Measurements from ENCODE around the gene SNRPA1. TPM values are rescaled to one million over a fixed set of nuclear protein-coding genes. Genes with fewer than 3 reads are reported as not detected.
"Not testable (repeated sequence)": the region's sequence is repeated elsewhere in the genome, so short reads cannot be mapped to it uniquely, and the experiment has no call there.

SNRPA1 gene
- total RNA-seq: 10 to 100 TPM; 21.4 to 24.9 TPM

DNA sequence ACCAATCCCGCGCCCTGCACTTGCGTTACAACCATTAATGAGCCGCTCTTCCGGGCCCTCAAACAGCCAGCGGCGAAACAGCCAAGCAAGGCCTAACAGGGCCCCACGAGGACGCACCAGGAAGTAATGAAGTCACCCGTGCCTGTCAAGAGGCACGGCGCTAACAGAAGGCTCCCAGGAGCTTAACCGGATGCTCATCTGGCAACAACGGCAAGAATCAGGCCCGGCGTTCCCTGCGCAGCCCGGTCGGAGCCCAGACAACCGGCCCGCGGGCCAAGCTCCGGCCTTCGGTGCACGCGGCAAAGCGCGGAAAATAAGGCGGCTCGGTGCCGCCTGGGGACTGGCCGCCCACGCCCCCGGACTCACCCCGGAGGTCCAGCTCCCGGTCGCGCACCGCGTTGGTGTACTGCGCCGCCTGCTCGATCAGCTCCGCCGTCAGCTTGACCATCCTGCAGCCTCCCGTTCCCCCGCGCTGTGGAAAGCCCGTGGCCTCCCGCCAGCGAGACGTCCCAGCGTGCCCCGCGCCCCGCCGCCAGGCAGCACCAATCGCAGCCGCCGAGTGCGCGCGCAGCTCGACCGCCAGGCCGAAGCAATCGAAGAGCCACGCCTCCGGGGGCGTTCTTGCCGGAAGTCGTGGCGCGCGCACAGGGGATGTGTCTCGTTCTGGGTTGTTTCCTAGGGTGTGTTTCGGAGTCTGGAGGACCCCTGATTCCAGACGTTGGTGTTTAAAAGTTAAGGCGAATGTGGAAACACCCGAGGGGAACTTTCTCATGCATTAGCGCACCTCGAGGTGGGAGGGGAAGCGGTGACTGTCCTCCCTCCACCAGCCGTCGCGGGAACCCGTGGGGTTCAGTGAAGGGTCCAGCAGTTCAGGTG lies at the start of gene SNRPA1:
TSS of gene SNRPA1 (minus strand) at position 518 of the 876 bp plus-strand sequence. CDS start at position 448, 70 bp downstream.
- Histone ChIP-seq H3K4me1 (peaks cover 0 to 33% of the 10 kb centered on the region in 2 donors), H3K27ac (peak within 1 kb of the TSS; percentile 90 to 98), H3K4me3 (peak within 1 kb of the TSS; percentile 76 to 98), H3K9me3 (no peaks in the 10 kb centered on the region), H3K27me3 (no peaks in the 10 kb centered on the region), H3K36me3 (peaks cover 4% of the 10 kb centered on the region)
- peak; percentile 97 for DNase-seq (ENCODE audit: low spot score)
- TF ChIP-seq, protein P1, sequence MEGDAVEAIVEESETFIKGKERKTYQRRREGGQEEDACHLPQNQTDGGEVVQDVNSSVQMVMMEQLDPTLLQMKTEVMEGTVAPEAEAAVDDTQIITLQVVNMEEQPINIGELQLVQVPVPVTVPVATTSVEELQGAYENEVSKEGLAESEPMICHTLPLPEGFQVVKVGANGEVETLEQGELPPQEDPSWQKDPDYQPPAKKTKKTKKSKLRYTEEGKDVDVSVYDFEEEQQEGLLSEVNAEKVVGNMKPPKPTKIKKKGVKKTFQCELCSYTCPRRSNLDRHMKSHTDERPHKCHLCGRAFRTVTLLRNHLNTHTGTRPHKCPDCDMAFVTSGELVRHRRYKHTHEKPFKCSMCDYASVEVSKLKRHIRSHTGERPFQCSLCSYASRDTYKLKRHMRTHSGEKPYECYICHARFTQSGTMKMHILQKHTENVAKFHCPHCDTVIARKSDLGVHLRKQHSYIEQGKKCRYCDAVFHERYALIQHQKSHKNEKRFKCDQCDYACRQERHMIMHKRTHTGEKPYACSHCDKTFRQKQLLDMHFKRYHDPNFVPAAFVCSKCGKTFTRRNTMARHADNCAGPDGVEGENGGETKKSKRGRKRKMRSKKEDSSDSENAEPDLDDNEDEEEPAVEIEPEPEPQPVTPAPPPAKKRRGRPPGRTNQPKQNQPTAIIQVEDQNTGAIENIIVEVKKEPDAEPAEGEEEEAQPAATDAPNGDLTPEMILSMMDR (IDR thresholded peaks at IDR 0.05): no peak

DNA sequence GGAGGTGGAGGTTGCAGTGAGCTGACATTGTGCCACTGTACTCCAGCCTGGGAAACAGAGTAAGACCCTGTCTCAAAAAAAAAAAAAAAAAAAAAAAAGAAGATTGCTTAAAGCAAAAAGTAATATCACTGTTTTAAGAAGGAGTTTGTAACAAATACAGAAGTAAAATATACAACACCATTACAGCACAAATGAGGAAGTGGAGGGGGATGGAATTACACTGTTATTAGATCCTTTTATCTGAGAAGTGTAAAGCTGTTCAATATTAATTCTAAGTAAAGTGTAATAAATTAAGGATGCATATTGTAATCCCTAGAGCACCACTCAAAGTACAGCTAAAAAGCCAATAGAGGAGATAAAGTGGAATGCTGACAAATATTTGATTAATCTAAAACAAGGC lies 47.0 kb upstream of the SNRPA1 start:
- DNase-seq (ENCODE audit: low spot score): no peak
- TF ChIP-seq, protein P1 (IDR thresholded peaks at IDR 0.05): no peak
- no peaks in the 10 kb centered on the region for H3K36me3 ChIP-seq
- H3K27ac ChIP-seq: no peak overlapping the region
- H3K27me3 ChIP-seq: no peaks in the 10 kb centered on the region
- H3K9me3 ChIP-seq: no peaks in the 10 kb centered on the region
- H3K4me3 ChIP-seq: no peak overlapping the region
- no peaks in the 10 kb centered on the region for H3K4me1 ChIP-seq

DNA sequence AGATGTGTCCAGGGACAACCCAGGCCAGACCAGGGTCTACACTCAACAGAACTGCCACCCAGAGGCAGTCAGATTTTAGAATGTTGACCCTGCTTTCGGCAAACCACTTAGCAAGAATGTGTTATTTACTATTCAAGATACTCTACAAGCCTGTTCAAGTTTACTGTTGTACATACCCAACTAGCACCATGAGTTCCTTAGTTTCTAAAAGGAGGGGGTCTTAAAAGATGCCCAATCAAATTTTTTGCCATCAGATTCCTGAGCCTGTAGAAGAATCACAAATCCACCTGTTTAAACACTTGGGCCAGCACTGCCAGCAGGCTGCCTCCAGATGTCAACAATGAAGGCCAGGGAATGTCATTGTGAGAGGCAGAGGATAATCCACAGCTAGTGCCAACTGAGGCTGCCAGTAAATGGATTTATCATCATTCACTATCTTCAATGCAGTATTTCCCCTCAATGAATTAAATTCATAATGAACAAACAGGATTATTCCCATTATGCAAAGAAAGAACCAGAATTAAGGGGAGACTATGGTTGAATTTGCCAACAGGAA lies 43.5 kb upstream of the SNRPA1 start:
- Histone ChIP-seq H3K4me3 (no peak overlapping the region), H3K27ac (no peak overlapping the region), H3K9me3 (no peaks in the 10 kb centered on the region)

DNA sequence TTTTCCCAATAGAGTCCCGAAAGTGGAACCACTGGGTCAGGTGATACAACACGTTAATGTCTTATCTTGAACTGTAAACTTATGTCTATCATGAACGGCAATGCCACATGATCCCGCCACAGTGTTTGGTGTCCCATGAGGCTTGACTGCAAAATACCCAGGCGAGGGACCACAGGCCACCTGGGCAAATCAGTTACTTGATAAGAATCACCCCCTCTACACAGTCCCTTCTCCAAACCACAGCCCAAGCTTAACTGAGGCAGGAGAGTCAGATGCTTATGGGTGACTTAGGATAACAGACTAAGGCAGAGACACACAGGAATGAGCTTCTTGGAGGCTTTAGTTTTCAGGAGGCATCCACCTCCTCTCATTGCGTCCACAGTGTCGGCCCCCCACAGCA lies 42.9 kb upstream of the SNRPA1 start:
- Histone ChIP-seq H3K4me1 (no peaks in the 10 kb centered on the region), H3K36me3 (no peaks in the 10 kb centered on the region), H3K9me3 (no peaks in the 10 kb centered on the region), H3K27me3 (no peaks in the 10 kb centered on the region), H3K4me3 (no peak overlapping the region), H3K27ac (no peak overlapping the region)
- TF ChIP-seq, protein P1 (IDR thresholded peaks at IDR 0.05): no peak
- no peak for DNase-seq (ENCODE audit: low spot score)

More for the DNA sequence above, 43.5 kb upstream of the SNRPA1 start:
- TF ChIP-seq, protein P1 (IDR thresholded peaks at IDR 0.05): no peak
- Histone ChIP-seq H3K4me1 (no peaks in the 10 kb centered on the region), H3K27me3 (no peaks in the 10 kb centered on the region), H3K36me3 (no peaks in the 10 kb centered on the region)
- DNase-seq (ENCODE audit: low spot score): no peak

DNA sequence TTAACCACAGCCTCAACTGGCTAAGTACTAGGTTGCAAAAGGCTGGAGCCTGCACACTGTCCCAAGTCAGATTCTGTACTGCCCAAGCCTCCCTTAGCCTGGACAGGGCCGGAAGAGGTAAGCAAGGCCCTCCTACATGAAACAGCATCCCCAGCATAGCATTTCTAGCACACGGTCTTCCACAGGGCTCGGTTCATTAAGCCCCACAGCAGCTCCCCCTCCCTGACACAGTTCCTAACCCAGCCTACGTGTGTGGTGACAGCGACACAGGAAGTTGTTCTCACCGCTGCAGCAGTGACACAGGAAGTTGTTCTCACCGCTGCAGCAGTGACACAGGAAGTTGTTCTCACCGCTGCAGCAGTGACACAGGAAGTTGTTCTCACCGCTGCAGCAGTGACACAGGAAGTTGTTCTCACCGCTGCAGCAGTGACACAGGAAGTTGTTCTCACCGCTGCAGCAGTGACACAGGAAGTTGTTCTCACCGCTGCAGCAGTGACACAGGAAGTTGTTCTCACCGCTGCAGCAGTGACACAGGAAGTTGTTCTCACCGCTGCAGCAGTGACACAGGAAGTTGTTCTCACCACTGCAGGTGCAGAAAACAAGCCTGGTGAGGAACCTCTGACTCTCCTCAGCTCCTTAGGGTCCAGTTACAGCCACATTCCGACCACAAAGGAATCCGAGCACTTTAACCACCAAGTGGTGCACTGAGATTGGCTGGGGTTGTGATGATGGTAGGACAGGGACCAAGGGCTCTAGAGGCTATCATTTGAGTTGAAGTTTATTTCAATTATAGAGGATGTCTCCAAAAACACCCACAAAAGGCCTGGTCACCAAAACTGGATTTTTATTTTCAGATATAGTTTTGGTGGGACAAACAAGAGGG lies 39.1 kb upstream of the SNRPA1 start:
- H3K4me3 ChIP-seq; H3K27ac ChIP-seq; DNase-seq (ENCODE audit: low spot score); H3K9me3 ChIP-seq; H3K36me3 ChIP-seq; H3K27me3 ChIP-seq; H3K4me1 ChIP-seq: not testable (repeated sequence)

DNA sequence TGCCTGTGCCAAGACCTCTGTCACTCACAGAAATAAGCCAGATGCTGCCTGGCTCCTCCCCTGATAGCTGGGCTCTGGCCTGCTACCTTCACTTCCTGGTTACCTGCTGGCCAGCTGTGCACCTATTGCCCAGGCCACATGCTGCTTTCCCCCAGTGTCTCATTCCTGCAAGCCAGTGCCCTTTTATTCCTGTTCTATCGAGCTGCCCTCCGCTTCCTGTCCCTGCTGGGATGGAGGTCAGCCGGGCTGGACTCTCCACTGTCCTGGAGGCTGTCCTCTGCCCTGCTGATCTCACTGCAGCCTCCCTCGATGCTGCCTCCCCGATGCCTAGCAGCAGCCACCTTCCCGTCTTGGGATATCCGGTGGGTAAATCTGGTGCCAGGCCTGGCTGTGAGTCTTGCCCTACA lies 37.0 kb upstream of the SNRPA1 start:
- Histone ChIP-seq H3K27me3 (no peaks in the 10 kb centered on the region), H3K4me1 (no peaks in the 10 kb centered on the region), H3K36me3 (no peaks in the 10 kb centered on the region), H3K9me3 (no peaks in the 10 kb centered on the region), H3K27ac (no peak overlapping the region), H3K4me3 (no peak overlapping the region)
- no peak for DNase-seq (ENCODE audit: low spot score)
- TF ChIP-seq, protein P1 (IDR thresholded peaks at IDR 0.05): no peak
